ENCODE data around the gene THAP7. TPM values are rescaled to one million over a fixed set of nuclear protein-coding genes. Genes with fewer than 3 reads are reported as not detected.
A peak's percentile ranks its signal among the peaks of the same experiment; 100 is the strongest.

Gene THAP7
- total and polyA plus RNA-seq, 9 of the 15 experiments (the other 6 are each of a cell fraction or from before 2014, with no cell fraction given): 7.9 to 263 (median 84.1) TPM

- 0 out of 4 replicates have a peak, but pooled peaks of 1 of the 2 experiments have one; percentile 25 for TF ChIP-seq ZMIZ1 (IDR thresholded peaks at IDR 0.05; ENCODE audit: low read depth in 2 of 2, low read length in 2 of 2)
- TF ChIP-seq TFAP4 (CRISPR knock-in tag; IDR thresholded peaks at IDR 0.05; ENCODE audit: borderline replicate concordance): no peak
- TF ChIP-seq PHTF2 (CRISPR knock-in tag; IDR thresholded peaks at IDR 0.05): no peak
- TF ChIP-seq E2F1 (CRISPR knock-in tag; IDR thresholded peaks at IDR 0.05): 0 out of 2 replicates have a peak, but pooled peaks have one; percentile 24
- TF ChIP-seq GABPB2 (CRISPR knock-in tag; conservative IDR thresholded peaks at IDR 0.05): 0 out of 2 replicates have a peak, but pooled peaks have one; percentile 11
- no peak for TF ChIP-seq ZBTB5 (IDR thresholded peaks at IDR 0.05)
- TF ChIP-seq ZFP36 (IDR thresholded peaks at IDR 0.05; ENCODE audit: low read depth, low read length, partially characterized antibody): no peak
- 0 out of 2 replicates have a peak, but pooled peaks have one; percentile 52 for TF ChIP-seq HMGXB4 (CRISPR knock-in tag; IDR thresholded peaks at IDR 0.05)
- no peak for TF ChIP-seq NCOA4 (IDR thresholded peaks at IDR 0.05; ENCODE audit: partially characterized antibody)
- TF ChIP-seq SMARCE1 (IDR thresholded peaks at IDR 0.05): no peak
- no peak for TF ChIP-seq CHD1 (IDR thresholded peaks at IDR 0.05; ENCODE audit: low read length)
- TF ChIP-seq ZBTB9 (CRISPR knock-in tag; IDR thresholded peaks at IDR 0.05): peak; percentile 54; the same call in 1 of the 2 replicates
- TF ChIP-seq LCOR (CRISPR knock-in tag; IDR thresholded peaks at IDR 0.05): no peak
- TF ChIP-seq THRB (CRISPR knock-in tag; conservative IDR thresholded peaks at IDR 0.05): peak; percentile 82
Measured at GRCh38 chr22:21020802-21021429, 19.0 kb upstream of the THAP7 start (continued).
